ENCODE measurements around the gene NIPAL1.

NIPAL1 gene

GRCh38 chr4:48068182-48068581 lies 51.6 kb downstream of the NIPAL1 start:
- no peak for DNase-seq

- DNase-seq = no peak
Measured at GRCh38 chr4:48069026-48069425, 52.5 kb downstream of the NIPAL1 start.

- no peak for DNase-seq
Measured at GRCh38 chr4:48071191-48071590, 54.6 kb downstream of the NIPAL1 start.

DNA sequence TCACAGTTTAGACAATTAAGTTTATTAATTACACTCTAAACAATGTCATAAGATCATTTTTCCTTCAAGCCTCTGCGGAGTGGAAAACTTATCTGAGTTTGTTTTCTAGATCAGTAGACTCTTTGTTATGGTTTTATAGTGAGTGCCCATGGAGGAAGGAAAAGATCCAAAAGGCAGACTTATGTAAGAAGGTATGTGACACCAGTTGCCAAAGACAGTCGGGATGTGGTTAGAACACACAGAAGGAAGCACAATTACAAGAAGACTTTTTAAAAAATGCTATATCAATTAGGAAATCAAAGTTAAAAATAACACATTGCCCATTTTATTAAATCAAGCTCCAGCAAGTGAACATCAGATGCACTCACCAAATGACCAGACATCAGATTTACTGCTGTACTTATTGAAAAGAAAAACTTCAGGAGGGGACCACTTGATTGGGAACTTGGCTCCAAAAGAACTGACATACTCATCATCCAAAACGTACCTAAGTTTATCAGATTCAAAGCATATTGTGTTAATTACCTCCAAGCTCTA lies 57.1 kb downstream of the NIPAL1 start:
- DNase-seq = no peak

GRCh38 chr4:48074657-48075056 lies 58.1 kb downstream of the NIPAL1 start:
- DNase-seq = no peak

DNA sequence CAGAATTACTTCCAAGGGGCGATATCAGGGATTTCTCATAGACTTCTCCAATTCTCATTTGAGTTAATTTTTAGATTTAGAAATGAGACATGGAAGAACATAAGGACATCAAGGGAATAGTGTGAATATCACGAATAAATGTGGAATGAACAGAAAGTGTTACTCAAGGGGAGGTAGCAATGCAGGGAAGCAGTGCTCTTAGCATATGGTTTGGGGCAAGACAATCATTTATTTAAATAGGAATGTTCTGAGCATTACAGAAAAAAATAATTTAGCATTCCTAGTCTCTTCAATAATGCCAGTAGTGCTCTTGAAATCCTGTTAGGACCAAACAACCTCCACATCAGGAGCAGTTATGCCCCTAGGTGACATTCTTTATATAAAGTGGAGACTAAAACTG lies 61.9 kb downstream of the NIPAL1 start:
- DNase-seq = no peak

DNA sequence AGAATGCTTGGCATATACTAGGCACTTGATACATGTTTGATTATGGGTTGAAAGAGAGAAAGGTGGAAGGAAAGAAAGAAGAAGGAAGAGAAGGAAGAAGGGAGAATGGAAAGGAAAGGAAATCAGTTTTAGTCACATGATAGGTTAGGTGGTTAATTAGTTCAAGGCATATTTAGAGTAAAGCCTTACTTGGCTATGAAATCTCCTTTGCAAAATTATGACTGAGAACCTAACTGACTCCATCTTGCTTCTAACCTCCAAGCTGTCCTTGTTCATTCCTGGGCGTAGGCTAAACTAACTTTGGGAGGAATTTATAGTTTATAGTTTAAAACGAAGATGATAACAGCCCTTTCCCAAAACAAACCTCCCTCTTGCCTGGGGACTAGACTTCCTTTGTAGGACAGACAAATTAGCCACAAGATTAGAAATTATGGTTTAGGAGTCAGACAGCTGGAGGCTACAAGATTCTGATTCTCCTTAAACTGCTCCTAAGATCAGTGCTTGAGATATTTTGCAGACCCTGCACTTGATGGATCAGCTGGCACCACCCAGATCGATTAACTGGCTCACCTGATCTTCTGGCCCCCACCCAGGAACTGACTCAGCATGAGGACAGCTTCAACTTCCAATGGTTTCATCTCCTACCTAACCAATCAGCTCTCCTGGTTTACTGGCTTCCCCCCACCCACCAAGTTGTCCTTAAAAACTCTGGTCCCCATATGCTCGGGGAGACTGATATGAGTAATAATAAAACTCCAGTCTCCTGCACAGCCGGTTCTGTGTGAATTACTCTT lies 62.5 kb downstream of the NIPAL1 start:
- DNase-seq = no peak

DNA sequence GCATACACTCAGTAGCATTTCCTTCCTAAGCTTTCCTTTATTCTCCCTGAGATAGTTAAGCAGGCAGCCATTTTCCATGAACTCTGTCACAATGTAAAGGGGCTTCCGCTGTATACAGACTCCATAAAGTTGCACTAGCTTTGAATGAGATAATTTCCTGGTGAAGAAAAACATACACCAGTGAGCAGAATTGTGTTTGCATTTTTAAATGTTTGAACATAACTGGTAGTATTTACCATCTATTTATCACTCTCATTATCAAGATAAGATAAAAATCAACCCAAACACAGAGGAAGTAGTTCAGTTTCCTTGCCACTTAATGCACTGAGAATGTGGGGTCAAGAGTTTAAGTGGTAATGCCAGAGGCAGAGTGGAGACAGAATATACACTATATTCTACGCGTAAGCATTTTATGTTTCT lies 63.4 kb downstream of the NIPAL1 start:
- no peak for DNase-seq

DNA sequence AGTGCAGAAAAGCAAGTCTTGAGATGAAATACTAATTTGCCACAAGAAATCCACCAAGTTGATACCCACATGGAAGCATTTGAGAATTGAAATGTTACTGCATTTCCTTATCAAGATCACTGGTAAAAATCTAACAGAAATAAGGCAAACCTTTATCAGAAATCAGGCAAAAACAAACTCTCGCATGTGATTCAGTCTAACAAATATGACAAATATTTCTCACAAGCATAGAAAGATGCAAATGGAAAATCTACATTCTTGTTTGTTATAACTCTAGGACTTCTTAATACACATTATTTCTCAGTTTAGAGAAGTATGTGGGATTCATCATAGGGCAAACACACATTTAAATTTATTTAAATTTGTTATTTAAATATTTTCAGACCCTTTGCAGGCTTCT lies 64.6 kb downstream of the NIPAL1 start:
- no peak for DNase-seq

DNA sequence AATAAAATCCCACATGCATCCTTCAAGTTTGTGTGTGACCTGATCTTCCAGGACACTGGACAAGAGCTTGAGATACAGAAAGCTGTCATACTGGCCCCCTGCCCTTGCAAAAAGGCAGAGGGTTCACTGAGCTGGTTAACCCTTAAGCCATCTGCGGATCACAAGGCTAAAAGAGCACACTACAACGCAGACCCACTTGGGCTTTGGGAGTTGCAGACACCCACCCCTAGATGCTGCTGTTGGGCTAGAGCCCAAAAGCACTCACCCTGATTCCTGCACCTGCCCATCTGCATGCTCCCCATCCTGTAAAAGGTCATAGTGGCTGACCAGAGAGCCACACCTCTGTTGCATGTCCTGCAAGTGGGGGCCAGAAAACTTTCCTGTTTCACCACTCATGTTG lies 66.4 kb downstream of the NIPAL1 start:
- DNase-seq = no peak

- DNase-seq = no peak
Measured at GRCh38 chr4:48085821-48086589, 69.4 kb downstream of the NIPAL1 start.
